A549 (cell line): ENCODE data around the gene ATP11A. TPM values are rescaled to one million over a fixed set of nuclear protein-coding genes. Genes with fewer than 3 reads are reported as not detected.

Source experiments
- ATAC-seq, 2 experiments: fragments of 200-7000 bp in 1 of 2; fragments of >200 bp in 1 of 2; cut with Nextera tagmentation in 1 of 2; cut with Tn5 transposase in 1 of 2; 3 replicates each; pipeline versions ENCODE4 v1.8.0 to v1.9.1; 2018 to 2020; ENCODE audit warnings: mild to moderate bottlenecking in 1 of 2, moderate library complexity in 1 of 2
- CTCF ChIA-PET: fragments of 300-600 bp; sonication (Branson Sonifier 250); formaldehyde crosslinking; extraction: SDS; loops from one replicate; lab custom pipeline; 2021; ENCODE audit warnings: antibody characterized with exemption, inconsistent platforms; lab: Yijun Ruan, JAX
- POLR2A ChIA-PET: fragments of 350-600 bp; formaldehyde crosslinking; extraction: SDS; loops from one replicate; lab custom pipeline; 2021; ENCODE audit warnings: antibody characterized with exemption, inconsistent platforms; lab: Yijun Ruan, JAX
- DNase-seq, 2 experiments: peaks; one replicate each; pipeline versions ENCODE4 v3.0.0 to v3.0.0-alpha.2; 2011 to 2016; ENCODE audit warnings: low read depth in 1 of 2, low spot score in 1 of 2
- FAIRE-seq: peaks from 2 replicates; lab custom pipeline; 2011; peaks lifted over from hg19 to GRCh38; lab: Jason Lieb, UNC
- H3K27ac ChIP-seq, 2 experiments: fragments of >200 bp; sonication (Bioruptor Twin); formaldehyde crosslinking; 3 replicates each; pipeline ENCODE4 v1.5.1; 2016 to 2017
- H3K4me1 ChIP-seq: fragments of >200 bp; sonication (Bioruptor Twin); formaldehyde crosslinking; 3 replicates; pipeline ENCODE4 v1.6.1; 2016
- H3K4me2 ChIP-seq: fragments of >200 bp; sonication (Bioruptor Twin); formaldehyde crosslinking; 3 replicates; pipeline ENCODE4 v1.6.1; 2016
- H3K4me3 ChIP-seq: fragments of >200 bp; sonication (Bioruptor Twin); formaldehyde crosslinking; 3 replicates; pipeline ENCODE4 v1.5.1; 2016
- H3K9me3 ChIP-seq: fragments of >200 bp; sonication (Bioruptor Twin); formaldehyde crosslinking; 3 replicates; pipeline ENCODE4 v1.6.1; 2016
- BCL3 ChIP-seq: fragments of >200 bp; sonication (Bioruptor Twin); formaldehyde crosslinking; IDR thresholded peaks from 3 replicates; pipeline ENCODE4 v1.6.1; 2016
- BHLHE40 ChIP-seq: IDR thresholded peaks from 2 replicates; pipeline ENCODE4 v1.6.1; 2012; ENCODE audit warnings: low read depth, low read length, inconsistent platforms
- CBX2 ChIP-seq: fragments of 200-600 bp; sonication (generic); IDR thresholded peaks from 2 replicates; pipeline ENCODE4 v1.6.1; 2016; ENCODE audit warnings: low read depth, mild to moderate bottlenecking, borderline replicate concordance
- CBX8 ChIP-seq: fragments of 200-600 bp; sonication (generic); IDR thresholded peaks from 2 replicates; pipeline ENCODE4 v1.6.1; 2016
- CEBPB ChIP-seq, 2 experiments: fragments of >200 bp in 1 of 2; sonication (Bioruptor Twin) in 1 of 2; formaldehyde crosslinking in 1 of 2; IDR thresholded peaks; 2 replicates each; pipeline ENCODE4 v1.6.1; 2012 to 2016
- EHF ChIP-seq: fragments of 250-450 bp; sonication (Bioruptor Pico); IDR thresholded peaks from 2 replicates; pipeline ENCODE4 v1.5.0; 2020; ENCODE audit warnings: mild to moderate bottlenecking
- GATA3 ChIP-seq: IDR thresholded peaks from 2 replicates; pipeline ENCODE4 v1.6.1; 2012; ENCODE audit warnings: borderline replicate concordance
- HDAC2 ChIP-seq: fragments of 200-600 bp; sonication (generic); IDR thresholded peaks from 2 replicates; pipeline ENCODE4 v1.6.1; 2016
- HEYL ChIP-seq: fragments of 250-450 bp; sonication (Bioruptor Pico); IDR thresholded peaks from 2 replicates; pipeline ENCODE4 v1.8.0; 2021; ENCODE audit warnings: mild to moderate bottlenecking, moderate library complexity
- HOXA7 ChIP-seq: fragments of 250-450 bp; sonication (Bioruptor Pico); IDR thresholded peaks from 2 replicates; pipeline ENCODE4 v1.5.0; 2020; ENCODE audit warnings: mild to moderate bottlenecking, moderate library complexity
- HOXB13 ChIP-seq: fragments of 250-450 bp; sonication (Bioruptor Pico); IDR thresholded peaks from 2 replicates; pipeline ENCODE4 v1.5.0; 2020; ENCODE audit warnings: low read depth, mild to moderate bottlenecking, moderate library complexity
- HOXB5 ChIP-seq: fragments of 250-450 bp; sonication (Bioruptor Pico); IDR thresholded peaks from 2 replicates; pipeline ENCODE4 v1.5.0; 2020; ENCODE audit warnings: mild to moderate bottlenecking, moderate library complexity
- JUNB ChIP-seq: fragments of >200 bp; sonication (Bioruptor Twin); formaldehyde crosslinking; IDR thresholded peaks from 2 replicates; pipeline ENCODE4 v1.6.1; 2016
- KDM1A ChIP-seq: fragments of 200-600 bp; sonication (generic); IDR thresholded peaks from 2 replicates; pipeline ENCODE4 v1.6.1; 2016; ENCODE audit warnings: low read depth, mild to moderate bottlenecking
- KDM5A ChIP-seq: fragments of 200-600 bp; sonication (generic); IDR thresholded peaks from 2 replicates; pipeline ENCODE4 v1.6.1; 2016; ENCODE audit warnings: antibody characterized with exemption, mild to moderate bottlenecking
- MAX ChIP-seq: IDR thresholded peaks from 2 replicates; pipeline ENCODE4 v1.6.1; 2012
- MAZ ChIP-seq: fragments of 150-350 bp; IDR thresholded peaks from 2 replicates; pipeline ENCODE4 v1.6.1; 2014; ENCODE audit warnings: antibody characterized with exemption, low read depth, low read length, borderline replicate concordance
- MYC ChIP-seq: IDR thresholded peaks from 2 replicates; pipeline ENCODE4 v1.6.1; 2012; ENCODE audit warnings: mild to moderate bottlenecking, inconsistent platforms, low read length, improper control_type of control experiment, borderline replicate concordance
- POLR2A ChIP-seq: IDR thresholded peaks from 2 replicates; pipeline ENCODE4 v1.6.1; 2012; ENCODE audit warnings: mild to moderate bottlenecking, low read length
- RFX5 ChIP-seq: fragments of 450-650 bp; IDR thresholded peaks from 2 replicates; pipeline ENCODE4 v1.7.1; 2014; ENCODE audit warnings: antibody characterized with exemption, mild to moderate bottlenecking, moderate library complexity
- SREBF2 ChIP-seq: fragments of 450-650 bp; IDR thresholded peaks from 2 replicates; pipeline ENCODE4 v1.6.1; 2014; ENCODE audit warnings: mild to moderate bottlenecking, moderate library complexity
- TP53 ChIP-seq: fragments of 250-450 bp; sonication (Bioruptor Pico); IDR thresholded peaks from 2 replicates; pipeline ENCODE4 v1.5.0; 2021; ENCODE audit warnings: mild to moderate bottlenecking, moderate library complexity
- WGBS: methylation state at CpG from one replicate; pipeline ENCODE4 v1.1.6; 2017; ENCODE audit errors: missing lambda C conversion rate; 5-methylcytosine and 5-hydroxymethylcytosine counted together
- polyA plus RNA-seq, 4 experiments: library from polyadenylated mRNA; depleted of rRNA in 3 of 4; stranded (reverse); fragments of >200 nt; fragmentation: RNase III in 1 of 4; extraction: RNeasy Plus Mini Kit Qiagen cat#74134 plus additional on column Dnase treatment in 1 of 4; gene quantifications; 2 replicates in 3 of 4; 3 replicates in 1 of 4; pipeline ENCODE4 v1.2.3, GENCODE V29; 2011 to 2017
- TF ChIP-seq, protein P1 (sequence below): IDR thresholded peaks from 2 replicates; pipeline ENCODE4 v1.6.1; 2012; ENCODE audit warnings: low read depth, borderline replicate concordance

The ATP11A gene
- polyA plus RNA-seq, 2 of the 4 experiments (the other 2 are of a cell fraction): 4.1 to 8.0 TPM

DNA sequence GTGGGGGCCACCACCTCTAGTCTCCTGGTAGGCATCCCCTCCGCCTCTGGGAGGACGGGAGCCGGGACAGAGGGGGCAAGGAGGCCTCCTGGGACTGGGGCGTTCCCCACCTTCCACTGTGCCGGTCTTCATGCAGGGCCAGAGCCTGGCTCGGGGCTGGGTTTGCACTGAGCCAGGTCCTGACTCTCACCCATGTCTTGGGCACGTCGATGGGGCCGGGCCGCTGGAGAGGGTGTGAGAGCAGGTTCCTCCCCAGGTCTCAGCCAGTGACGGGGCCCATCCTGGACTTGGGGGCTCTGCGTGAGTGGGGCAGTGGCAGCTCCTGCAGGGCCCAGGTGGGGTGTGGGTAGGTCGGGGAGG lies 26.6 kb downstream of the ATP11A start (continued):
- no peak for TF ChIP-seq KDM5A
- TF ChIP-seq POLR2A: no peak

GRCh38 chr13:112716841-112717520 lies 27.1 kb downstream of the ATP11A start:
- ATAC-seq: no peak
- TF ChIP-seq HOXB5 (no peak), GATA3 (no peak), JUNB (no peak), BCL3 (no peak)
- H3K9me3 ChIP-seq: no peaks in the 10 kb centered on the region
- H3K4me2 ChIP-seq: no peak overlapping the region
- ChIA-PET POLR2A (no interaction called here), CTCF (no interaction called here)
- DNase-seq: no peak
- peaks cover 9% of the 10 kb centered on the region for H3K4me1 ChIP-seq
- FAIRE-seq: no peak
- H3K27ac ChIP-seq: no peak overlapping the region
- H3K4me3 ChIP-seq: no peak overlapping the region
- WGBS: 83% methylated on average over 10 of the region's 14 CpGs

- DNase-seq (no peak), FAIRE-seq (no peak), ATAC-seq (no peak)
- ChIA-PET CTCF (no interaction called here), POLR2A (no interaction called here)
- 91% methylated on average over 9 of the region's 9 CpGs for WGBS
- Histone ChIP-seq H3K9me3 (no peaks in the 10 kb centered on the region), H3K4me3 (no peak overlapping the region), H3K27ac (no peak overlapping the region), H3K4me1 (peaks cover 15% of the 10 kb centered on the region), H3K4me2 (no peak overlapping the region)
- TF ChIP-seq HDAC2: no peak
- TF ChIP-seq MAZ: no peak
- TF ChIP-seq CBX2: no peak
- TF ChIP-seq CBX8: no peak
- no peak for TF ChIP-seq MAX
- no peak for TF ChIP-seq KDM1A
- no peak for TF ChIP-seq RFX5
- no peak for TF ChIP-seq HOXA7
- TF ChIP-seq SREBF2: no peak
- TF ChIP-seq MYC: no peak
- no peak for TF ChIP-seq EHF (CRISPR knock-in tag)
- TF ChIP-seq HOXB13 (CRISPR knock-in tag): no peak
- no peak for TF ChIP-seq BHLHE40
- no peak for TF ChIP-seq CEBPB (IDR thresholded peaks at IDR 0.05)
Measured at GRCh38 chr13:112718318-112718717, 28.5 kb downstream of the ATP11A start.

DNA sequence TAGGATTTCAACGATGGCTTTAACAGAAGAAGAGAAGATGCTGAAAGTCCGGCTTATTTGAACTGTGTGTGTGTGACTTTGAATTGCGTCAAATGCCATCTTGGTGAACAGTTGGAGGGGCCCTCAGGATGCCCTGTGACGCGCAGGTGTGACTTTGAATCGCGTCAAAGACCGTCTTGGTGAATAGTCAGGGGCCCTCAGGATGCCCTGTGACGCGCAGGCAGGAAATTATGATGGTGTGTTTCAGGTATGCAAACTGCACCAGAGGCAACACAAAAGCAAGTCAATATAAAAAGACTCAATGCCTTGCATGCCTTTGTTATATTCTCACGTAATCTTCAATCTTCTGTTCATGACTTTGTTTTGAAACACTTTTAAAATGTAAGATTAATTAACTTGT lies 29.2 kb downstream of the ATP11A start:
- TF ChIP-seq, protein P1, sequence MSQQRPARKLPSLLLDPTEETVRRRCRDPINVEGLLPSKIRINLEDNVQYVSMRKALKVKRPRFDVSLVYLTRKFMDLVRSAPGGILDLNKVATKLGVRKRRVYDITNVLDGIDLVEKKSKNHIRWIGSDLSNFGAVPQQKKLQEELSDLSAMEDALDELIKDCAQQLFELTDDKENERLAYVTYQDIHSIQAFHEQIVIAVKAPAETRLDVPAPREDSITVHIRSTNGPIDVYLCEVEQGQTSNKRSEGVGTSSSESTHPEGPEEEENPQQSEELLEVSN: no peak
- no peak for TF ChIP-seq HEYL (CRISPR knock-in tag)
- TF ChIP-seq TP53 (CRISPR knock-in tag): no peak
- H3K4me1 ChIP-seq: peaks cover 19% of the 10 kb centered on the region
- FAIRE-seq: no peak
- no peak overlapping the region for H3K4me3 ChIP-seq
- 88% methylated on average over 11 of the region's 11 CpGs for WGBS
- H3K9me3 ChIP-seq: no peaks in the 10 kb centered on the region
- no peak overlapping the region for H3K4me2 ChIP-seq
- DNase-seq: no peak
- POLR2A ChIA-PET: no interaction called here
- CTCF ChIA-PET: no interaction called here
- no peak for ATAC-seq
- no peak overlapping the region for H3K27ac ChIP-seq
